HG02642 (cell line): Measurements from ENCODE around the gene TSPAN1.

Source experiments
- ATAC-seq: cut with Tn5 transposase; IDR thresholded peaks from one replicate; pipeline ENCODE4 v1.9.1; 2021; ENCODE audit warnings: mild to moderate bottlenecking; ENCODE audit not compliant: unreplicated experiment, poor library complexity

TSPAN1 gene

GRCh38 chr1:46174448-46175231 lies at the start of gene TSPAN1:
TSPAN1 (plus strand) TSS chr1:46175087; CDS start chr1:46181108, 6,021 bp downstream.
- no peak for ATAC-seq

DNA sequence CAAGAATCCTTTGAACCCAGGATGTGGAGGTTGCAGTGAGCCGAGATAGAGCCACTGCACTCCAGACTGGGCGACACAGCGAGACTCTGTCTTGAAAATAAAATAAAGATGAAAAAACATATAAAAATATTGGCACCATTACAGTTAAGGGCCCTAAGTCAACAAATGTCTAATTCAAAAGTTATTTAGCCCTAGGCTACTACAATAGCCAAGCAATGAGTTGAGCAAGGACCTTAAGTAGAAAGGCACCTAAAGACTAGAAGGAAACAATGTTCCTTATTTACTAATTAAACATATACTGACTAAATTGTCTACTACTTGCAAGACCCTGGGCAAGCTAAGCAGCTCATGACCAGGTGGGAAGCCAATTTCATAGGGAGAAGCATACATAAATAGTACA lies 46.5 kb upstream of the TSPAN1 start:
- ATAC-seq, result no peak

DNA sequence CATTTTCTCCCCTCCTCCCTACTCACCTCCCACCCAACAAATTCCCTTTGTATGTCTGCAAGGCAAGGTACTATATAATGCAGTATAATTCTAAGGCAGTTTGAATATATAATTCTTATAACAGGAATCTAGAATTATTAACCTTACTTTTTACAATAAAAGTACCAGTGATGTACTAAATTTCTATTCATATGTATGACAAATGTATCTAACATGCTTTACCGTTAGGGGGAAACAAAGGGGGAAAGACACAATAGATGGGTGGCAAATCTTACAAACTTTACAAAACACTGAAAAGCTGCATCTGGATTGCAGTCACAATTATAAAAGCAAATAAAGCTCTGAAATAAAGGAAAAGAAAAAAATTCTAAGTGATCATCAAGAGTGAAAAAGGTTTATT lies 44.8 kb upstream of the TSPAN1 start:
- ATAC-seq, result no peak

GRCh38 chr1:46130606-46131005 lies 44.3 kb upstream of the TSPAN1 start:
- no peak for ATAC-seq

- ATAC-seq, result no peak
Measured at GRCh38 chr1:46131093-46131492, 43.8 kb upstream of the TSPAN1 start.

DNA sequence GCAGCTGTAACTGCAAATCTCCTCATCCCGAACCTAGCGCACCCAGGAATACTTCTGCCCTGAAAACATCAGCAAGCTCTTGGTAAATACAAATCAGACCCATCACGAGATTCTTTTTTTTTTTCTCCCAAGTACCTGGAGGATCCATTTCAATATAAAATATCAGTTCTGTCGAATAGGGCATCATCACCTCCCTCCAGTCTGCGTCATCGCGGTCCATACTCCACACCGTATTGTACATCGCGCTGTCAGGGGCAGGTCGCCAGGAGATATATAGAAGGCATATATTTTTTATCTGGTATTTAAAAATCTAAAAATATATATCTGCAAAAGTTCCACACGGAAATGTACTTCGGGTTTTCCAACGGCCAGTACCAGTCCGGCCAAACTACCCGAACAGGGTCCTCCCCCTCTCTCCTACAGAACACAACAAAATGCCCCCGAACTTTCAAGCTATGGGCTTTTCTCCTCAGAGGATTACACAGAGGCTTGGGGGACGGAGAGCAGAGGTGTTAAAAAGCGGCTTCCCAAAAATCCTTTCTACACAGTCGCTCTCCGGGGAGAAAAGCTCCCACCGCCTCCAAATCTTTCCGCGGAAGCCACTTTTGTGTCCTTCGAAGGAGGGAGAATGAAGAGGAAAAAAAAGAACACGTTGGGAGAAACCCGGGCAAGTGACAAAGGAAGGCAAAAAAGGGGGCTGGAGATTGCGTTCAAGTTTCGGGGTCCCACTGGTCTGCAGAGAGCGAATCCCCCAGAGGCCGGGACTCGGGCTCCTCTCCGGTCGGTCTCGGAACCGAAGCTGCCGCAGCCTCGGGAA lies 43.0 kb upstream of the TSPAN1 start:
- ATAC-seq, result no peak

DNA sequence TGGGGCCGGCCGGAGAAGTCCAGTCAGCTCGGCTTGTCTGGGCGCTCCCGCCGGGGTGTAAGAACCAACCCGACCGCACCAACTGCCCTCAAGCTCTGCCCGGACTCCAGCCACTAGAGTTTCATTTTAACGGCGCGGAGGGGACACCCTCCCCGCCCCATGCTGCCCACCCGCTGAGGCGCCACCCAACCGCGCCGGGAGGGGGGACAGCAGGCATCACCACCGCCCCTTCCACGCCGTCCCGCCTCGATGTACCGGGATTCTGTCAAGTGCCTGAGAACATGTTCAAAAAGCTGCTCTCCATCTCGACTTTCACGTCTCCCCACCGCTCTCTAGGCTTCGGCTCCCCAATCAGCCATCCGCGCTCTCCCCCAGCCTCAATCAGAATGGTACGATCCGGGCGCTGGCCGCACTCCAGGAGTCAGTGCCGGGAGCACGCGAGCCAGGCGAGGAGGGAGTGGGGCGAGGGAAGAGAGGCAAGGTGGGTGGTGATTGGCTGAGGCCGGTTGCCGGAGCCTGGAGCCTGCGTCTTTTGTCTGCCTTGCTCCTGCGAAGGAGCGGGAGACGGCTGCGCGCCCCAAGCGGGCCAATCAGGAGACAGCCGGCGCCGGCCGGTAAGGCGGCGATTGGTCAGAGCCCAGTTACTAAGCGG lies 42.2 kb upstream of the TSPAN1 start, which contains the start of gene PIK3R3:
Gene PIK3R3, minus strand, starts transcription at position 101 of the 652 bp plus-strand sequence. CDS start 677 bp downstream, outside the sequence.
- ATAC-seq, result peak; percentile 90

- ATAC-seq, result peak; percentile 58
Measured at GRCh38 chr1:46133181-46133658, 41.7 kb upstream of the TSPAN1 start.

- ATAC-seq, result no peak
Measured at GRCh38 chr1:46133781-46134350, 41.0 kb upstream of the TSPAN1 start.

DNA sequence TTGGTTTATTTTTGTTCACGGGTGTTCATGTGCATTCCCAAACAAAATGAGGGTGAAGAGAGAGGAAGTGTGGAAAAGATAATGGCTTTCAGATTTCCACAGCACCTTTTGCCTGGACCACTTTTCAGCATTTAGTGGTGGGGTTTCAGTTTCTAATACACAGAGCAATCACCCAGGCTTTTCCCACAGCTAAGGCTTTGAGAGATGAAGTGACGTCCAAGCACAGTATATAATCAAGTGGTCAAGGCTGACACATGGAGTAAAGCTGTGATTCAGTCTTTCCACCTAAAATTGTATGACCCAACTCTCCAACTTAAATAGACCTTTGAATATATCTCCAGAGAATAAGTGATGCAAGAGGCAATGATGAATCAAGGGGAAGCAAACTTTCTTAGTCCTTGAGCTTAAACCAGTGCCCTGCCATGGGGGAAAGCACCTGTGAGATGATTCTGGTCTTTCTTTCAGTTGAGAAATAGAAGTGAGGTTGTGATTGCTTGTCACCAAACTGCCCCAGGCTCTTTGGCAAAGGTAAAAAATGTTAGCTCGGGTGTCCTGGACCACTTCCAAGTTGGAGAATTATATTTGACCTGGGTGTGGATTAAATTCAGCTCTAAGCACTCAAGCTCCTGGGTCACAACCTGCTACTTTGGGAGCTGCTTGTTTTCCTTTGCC lies 40.1 kb upstream of the TSPAN1 start:
- ATAC-seq, result no peak

DNA sequence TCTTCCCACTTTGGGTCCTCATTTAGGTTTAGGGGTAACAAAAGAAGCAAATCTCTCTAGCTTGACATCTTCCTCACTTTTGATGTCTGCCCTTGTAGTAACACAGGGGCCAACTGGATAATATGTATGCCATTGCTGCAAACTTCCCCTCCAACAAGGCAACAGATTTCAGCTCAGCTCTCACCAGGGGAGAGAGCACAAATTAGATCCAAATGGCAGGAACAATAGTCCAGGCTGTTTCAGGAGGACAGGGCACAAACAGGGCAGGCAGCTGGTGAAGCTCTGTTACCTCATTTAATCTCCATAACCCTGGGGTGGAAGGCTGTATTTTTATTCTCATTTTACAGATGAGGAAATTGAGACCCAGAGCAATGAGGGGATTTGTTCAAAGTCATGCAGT lies 38.2 kb upstream of the TSPAN1 start:
- no peak for ATAC-seq

DNA sequence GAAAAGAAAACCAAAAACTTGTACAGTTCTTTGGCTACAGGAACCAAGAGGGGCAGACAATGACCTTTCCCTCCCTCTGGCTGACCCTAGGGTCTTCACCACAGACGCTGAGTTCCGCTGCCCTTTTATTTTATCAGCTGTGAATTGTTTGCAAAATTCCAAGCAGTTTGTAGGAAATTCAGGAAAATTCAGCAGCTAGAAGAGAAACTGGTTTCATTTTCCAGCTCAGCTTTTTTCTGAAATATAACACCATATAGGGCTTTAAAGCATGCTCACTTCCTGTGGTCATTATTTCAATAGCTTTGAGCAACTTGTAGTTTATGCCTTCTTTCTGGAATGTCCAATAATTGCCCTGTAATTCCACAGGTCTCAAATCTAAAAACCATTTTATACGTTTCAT lies 37.0 kb upstream of the TSPAN1 start:
- no peak for ATAC-seq

DNA sequence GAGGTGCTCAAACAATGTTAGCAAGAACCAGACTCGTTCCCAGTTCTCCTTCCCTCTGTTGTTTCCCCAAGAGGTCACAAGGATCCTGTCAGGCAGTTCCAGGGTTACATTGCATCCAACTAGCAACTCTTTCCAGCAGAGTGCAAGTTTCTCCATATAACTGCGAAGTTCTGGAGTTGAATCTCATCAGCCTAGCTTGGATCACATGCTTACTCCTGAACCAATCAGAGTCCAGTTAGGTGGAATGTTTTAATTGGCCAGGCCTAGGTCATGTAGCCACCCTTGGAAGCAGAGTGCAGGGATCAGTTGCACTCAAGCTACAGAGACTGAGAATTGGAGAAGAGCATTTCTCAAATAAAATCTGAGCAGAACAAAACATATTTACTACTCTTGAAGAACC lies 26.6 kb upstream of the TSPAN1 start:
- no peak for ATAC-seq

DNA sequence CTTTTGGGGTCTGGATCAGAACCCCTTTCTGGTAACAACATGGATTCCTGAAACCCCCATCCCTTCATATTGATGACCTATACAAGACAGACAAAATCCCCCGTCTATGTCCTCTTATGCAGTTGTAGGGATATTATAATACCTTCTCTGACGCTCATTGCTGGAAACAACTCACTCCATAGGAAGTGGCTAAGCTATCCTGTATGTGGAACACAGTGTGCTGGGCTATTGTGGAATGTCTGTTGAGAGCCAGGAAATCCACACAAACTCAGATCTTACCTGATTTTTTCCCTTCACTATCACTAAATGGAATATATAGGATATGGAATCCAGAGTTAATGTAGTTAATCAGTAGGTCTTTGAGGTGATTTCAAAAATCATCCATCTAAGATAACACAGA lies 24.8 kb upstream of the TSPAN1 start:
- ATAC-seq, result no peak

DNA sequence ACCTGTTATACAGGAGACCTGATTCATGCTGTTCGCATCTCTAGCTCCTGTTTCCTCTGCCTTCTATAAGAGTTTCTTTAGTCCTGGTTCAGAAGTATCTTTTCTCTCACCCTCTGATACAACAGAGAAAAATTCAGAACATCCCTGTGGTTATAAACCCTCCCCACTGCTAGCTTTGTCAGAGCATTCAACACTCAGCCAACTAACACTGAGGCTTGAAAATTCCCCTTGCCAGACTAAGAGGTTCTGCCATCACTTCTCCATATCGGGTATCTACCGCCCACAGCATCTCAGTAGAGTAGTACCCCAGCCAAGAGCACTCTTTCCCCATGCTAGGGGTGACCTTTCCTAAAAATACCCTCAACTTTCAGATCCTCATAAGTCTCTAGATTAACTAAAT lies 22.9 kb upstream of the TSPAN1 start:
- no peak for ATAC-seq

GRCh38 chr1:46153228-46153627 lies 21.7 kb upstream of the TSPAN1 start:
- no peak for ATAC-seq

GRCh38 chr1:46153732-46154131 lies 21.2 kb upstream of the TSPAN1 start:
- no peak for ATAC-seq

GRCh38 chr1:46157916-46158311 lies 17.0 kb upstream of the TSPAN1 start:
- no peak for ATAC-seq

- peak; percentile 75 for ATAC-seq
Measured at GRCh38 chr1:46158312-46159281, 16.3 kb upstream of the TSPAN1 start.
